Glomerular visceral epithelial cell (primary cell): ENCODE results near the gene SCAPER.
"Not testable (repeated sequence)": the region's sequence is repeated elsewhere in the genome, so short reads cannot be mapped to it uniquely, and the experiment has no call there.

Source experiments
- DNase-seq: peaks from one replicate; pipeline ENCODE4 v3.0.0-alpha.2; 2016; ENCODE audit errors: extremely low spot score

Gene SCAPER

GRCh38 chr15:76501011-76501410 is 404.1 kb downstream of the SCAPER start:
- DNase-seq, result no peak

DNA sequence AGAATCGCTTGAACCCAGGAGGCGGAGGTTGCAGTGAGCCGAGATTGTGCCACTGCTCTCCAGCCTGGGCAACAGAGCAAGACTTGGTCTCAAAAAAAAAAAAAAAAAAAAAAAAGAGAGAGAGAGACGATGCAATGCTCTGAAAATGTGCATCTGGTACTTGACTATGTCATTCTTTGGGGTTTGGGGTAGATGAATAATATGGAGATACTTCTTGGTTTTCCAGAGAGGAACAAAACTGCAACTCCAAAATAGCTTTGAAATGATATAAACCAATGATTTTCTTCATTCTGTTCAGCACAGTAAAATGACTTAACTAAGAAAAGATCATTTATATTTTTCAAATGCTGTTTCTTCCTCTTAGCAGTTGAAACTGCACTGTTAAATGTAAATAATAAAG is 409.7 kb downstream of the SCAPER start:
- DNase-seq, result peak; percentile 2

DNA sequence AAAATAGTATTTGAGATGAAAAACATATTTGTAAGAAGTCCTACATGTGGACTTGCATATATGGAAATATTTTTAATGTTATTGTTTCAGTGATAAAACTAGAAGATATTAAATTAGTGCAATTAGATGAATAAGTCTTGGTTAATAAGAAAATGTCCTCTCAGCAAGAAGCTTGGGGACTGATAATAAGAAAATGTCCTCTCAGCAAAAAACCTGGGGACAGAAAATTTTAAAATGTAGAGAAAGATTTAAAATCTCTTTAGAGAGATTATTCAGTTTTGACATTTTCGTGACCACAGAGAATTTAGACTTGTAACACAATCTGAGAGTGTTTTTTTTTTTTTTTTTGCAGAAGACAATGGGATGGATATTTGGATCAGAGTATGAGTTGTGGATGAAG is 412.6 kb downstream of the SCAPER start:
- no peak for DNase-seq

DNA sequence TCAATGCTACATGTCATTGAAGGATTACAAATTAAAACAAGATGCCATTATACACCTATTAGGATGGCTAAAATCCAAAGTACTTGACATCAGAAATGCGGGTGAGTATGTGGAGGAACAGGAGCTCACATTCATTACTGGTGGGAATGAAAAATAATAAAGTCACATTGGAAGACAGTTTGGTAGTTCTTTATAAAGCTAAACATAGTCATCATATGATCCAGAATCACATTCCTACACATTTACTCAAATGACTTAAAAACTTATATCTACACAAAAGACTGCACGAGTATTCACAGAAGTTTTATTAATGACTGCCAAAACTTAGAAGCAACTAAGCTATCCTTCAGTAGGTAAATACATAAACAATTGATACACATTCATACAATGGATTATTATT is 421.4 kb downstream of the SCAPER start:
- DNase-seq, result no peak

DNA sequence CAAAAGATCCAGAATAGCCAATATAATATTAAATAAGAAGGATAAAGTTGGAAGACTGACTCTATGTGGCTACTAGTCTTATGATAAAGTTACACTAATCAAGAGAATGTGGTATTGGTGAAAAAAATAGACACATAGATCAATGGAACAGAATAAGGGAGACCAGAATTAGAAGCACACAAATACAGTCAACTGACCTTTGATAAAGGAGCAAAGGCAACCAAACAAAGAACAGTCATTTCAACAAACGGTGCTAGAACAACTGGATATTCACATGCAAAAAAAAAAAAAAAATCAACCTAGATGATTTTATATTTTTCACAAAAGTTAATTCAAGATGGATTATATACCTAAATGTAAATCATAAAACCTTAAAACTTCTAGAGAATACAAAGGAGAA is 422.1 kb downstream of the SCAPER start:
- no peak for DNase-seq

GRCh38 chr15:76480267-76480666 is 424.9 kb downstream of the SCAPER start:
- no peak for DNase-seq

DNA sequence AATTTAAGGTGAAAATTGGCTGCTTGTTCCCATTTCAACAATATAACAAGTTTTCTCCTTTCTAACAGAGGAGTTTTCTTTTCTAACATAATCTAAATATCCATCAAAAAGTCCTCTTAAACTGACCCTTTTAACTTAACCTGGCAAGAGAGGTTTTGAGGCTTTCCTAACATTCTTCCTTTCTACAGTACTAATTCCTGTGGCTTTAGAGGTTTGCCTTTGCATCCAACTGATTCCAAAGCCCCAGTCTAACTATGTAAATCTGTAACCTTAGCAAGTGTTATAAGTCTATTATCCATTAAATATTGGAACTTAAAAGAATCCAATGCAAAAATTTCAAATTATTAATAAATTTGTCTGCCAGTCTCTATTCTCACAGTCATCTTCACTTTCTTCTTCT is 434.4 kb downstream of the SCAPER start:
- DNase-seq, result peak; percentile 35

DNA sequence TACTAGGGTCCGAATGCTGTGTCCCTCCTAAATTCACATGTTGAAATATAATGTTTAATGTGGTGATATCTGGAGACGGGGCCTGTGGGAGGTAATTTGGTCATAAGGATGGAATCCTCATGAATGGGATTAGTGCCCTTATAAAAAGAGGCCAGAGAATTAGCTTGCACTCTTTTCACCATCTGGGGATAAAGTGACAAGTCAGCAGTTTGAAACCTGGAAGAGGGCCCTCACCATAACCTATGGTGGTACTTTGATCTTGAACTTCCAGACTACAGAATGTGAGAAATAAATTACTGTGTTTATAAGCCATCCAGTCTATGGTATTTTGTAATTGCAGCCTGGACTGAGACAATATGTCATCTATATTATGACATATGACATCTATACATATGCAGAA is 436.4 kb downstream of the SCAPER start:
- DNase-seq, result no peak

DNA sequence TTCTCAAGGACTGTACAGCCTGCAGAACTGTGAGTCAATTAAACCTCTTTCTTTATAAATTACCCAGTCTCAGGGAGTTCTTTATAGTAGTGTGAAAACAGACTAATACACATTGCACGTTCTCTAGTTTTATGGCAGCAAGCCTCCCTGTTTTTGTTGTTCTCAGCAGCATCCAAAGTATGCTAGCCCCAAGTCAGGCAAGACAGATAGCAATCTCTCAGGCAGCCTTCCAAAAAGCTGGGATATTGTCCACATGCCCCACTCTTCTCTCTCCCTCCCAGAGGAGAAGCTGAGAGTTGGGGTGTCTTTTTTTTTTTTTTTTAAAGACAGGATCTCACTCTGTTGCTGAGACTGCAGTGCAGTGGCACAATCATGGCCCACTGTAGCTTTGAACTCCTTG is 438.0 kb downstream of the SCAPER start:
- DNase-seq, result no peak

GRCh38 chr15:76465728-76466127 is 439.4 kb downstream of the SCAPER start:
- DNase-seq, result no peak

DNA sequence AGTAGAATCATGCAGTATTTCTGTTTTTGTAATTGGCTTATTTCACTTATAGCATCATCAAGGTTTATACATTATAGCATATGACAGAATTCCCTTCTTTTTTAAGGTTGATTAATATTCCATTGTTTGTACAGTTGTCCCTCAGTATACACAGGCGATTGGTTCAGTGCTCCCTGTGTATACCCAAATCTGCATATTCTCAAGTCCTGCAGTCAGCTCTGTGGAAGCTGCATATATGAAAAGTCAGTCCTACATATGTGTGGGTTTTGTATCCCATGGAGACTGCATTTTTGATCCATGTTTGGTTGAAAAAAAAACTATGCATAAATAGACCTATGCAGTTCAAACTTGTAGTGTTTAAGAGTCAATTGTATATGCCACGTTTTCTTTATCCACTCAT is 440.9 kb downstream of the SCAPER start:
- no peak for DNase-seq

GRCh38 chr15:76460871-76461270 is 444.3 kb downstream of the SCAPER start:
- no peak for DNase-seq

- DNase-seq, result no peak
Observed at GRCh38 chr15:76460347-76460746, 444.8 kb downstream of the SCAPER start.

DNA sequence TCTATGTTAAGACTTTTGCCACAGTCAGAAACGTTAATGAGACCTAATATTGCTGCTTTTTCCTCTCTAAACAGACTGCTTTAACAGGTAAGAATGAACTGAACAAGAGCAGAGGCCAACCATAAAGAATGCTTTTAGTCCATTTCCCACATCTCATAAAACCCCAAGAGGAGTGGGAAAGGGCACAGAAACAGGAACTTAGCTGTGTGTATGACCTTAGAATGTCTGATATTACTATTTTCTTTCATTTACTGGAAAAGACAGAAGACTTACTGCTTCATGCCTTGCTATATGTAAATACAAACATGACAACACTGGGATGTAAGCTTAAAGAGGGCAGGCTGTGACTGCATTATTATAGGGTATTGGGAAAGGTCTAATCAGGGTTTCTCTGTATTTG is 453.6 kb downstream of the SCAPER start:
- no peak for DNase-seq

DNA sequence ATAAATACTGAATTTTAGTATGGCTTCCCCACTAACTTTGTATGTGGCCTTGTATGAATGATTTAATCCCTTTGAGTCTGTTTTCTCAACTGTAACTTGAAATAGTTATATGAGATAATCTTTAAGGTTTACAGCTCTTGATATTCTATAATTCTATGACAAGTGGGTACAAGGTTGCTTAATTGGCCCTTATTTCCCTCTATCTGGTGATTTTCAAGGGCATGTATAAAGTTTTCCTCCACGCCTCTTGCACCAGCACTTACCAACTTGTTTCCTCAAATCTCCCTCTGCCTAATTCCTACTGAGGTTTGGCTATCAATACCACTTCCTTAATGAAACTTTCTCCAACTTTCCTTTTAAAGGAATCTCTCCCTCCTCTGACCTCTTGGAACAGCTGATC is 455.7 kb downstream of the SCAPER start:
- no peak for DNase-seq

DNA sequence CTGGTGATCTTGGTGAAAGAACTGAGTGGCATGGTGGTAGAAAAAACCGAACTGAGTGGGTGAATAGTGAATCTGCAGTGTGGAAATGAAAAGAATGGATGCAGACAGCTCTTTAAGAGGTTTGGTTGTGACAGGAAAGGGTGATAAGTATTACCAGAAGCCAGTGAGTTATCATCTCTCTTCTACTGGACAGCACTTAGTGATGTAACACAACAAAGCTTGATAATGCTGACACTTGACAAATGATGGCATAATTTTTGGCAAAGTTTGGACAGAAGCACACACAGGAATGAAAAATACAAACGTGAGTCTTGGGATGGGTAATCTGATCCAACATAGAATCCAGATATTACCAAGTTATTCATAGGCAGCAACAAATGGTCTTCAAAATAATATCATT is 456.4 kb downstream of the SCAPER start:
- no peak for DNase-seq

DNA sequence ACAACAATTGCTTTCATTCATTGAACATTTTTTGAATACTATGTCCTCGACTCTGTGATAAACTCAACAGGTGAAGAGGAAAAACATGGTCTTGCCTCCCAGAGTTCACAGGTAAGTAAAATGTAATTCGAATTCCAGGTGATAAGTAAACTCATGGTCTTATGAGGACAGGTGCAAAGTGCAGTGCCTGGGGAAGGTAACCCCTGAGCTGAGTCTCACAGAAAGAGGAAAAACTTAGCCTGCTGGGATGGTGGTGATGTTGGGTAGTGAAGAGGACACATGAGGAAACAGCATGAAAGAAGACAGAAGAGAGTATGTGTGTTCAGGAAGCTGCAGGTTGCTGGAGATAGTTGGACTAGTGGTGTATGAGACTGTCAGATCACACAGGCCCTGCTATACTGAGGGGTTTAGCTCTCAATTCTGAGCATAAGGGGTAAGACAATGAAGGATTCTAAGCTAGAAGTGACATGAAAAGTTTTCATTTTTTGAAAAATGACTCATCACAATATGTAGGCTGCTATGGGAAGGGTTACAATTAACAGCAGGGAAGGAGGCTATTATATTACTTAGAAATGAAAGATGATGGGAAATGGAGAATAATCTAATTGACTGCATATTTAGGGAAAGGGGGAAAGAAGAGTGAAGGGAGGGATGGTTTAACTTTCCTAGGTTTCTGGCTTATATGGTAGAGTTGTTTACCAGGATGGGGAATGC is 457.3 kb downstream of the SCAPER start:
- DNase-seq, result no peak

DNA sequence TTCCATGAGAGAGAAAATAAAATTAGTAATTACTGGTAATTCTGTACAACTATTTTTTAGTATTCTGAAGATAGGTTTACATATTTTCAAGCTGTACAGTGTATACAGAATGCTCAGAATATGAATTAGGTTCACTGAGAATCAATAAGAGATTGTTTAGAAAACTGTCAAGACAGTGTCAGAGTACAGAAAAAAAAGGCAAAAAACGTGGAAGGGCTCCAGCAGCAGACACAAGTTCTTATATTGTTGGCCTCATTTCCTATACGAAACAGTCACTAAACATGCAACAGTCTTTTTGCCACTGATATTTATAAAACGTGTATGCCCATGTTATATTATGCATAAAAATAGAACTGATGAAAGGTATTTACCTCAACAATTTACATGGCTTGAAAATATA is 464.7 kb downstream of the SCAPER start:
- DNase-seq, result no peak

DNA sequence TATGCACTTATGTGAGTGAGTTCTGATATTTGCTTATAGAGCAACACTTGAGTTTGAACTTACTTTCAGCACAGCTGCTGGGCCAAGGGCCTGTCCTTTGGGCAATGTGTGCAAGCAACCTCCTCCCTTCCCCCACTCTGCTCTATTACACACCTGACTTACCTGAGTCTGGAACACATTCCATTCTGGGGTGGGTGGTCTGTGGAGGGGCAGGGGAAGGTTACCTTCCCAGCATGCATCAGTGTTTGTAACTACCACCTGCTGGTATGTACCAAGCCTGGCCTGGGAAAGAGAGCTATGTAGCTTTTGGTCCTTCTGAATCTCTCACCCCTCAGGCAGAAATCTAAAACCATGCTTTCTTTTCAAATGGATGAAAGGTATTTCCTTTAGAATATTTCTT is 465.6 kb downstream of the SCAPER start:
- no peak for DNase-seq

- peak; percentile 20 for DNase-seq
Observed at GRCh38 chr15:76433798-76434400, 471.2 kb downstream of the SCAPER start.

GRCh38 chr15:76433036-76433435 is 472.1 kb downstream of the SCAPER start:
- not testable (repeated sequence) for DNase-seq

- no peak for DNase-seq
Observed at GRCh38 chr15:76432604-76433003, 472.5 kb downstream of the SCAPER start.

DNA sequence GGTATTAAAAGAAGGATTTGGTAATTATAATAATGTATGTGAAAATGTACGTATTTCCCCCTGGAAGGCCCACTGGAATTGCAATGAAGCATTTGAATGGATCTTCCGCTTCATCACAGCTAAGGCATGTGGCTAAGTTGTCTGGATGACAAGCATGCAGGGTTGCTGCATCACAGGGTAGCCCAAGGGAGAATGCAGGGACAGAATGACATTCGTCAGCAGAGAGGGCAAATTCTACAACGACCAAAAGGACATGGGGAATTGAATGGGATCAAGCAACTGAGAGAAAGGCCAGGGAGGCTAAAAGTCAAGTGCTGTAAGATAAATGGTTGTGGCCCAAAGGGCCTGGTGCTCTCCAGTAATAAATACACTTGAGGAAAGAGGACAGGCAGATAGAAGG is 473.2 kb downstream of the SCAPER start:
- peak; percentile 45 for DNase-seq

DNA sequence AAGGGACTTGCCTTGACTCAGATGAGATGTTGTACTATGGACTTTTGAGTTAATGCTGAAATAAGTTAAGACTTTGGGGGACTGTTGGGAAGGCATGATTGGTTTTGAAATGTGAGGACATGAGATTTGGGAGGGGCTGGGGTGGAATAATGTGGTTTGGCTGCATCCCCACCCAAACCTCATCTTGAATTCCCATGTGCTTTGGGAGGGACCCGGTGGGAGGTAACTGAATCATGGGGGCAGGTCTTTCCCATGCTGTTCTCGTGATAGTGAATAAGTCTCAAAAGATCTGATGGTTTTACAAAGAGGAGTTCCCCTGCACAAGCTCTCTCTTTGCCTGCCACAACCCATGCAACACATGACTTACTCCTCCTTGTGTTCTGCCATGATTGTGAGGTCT is 474.4 kb downstream of the SCAPER start:
- DNase-seq, result not testable (repeated sequence)
